ENCODE data around the gene ATP5PO. TPM values are rescaled to one million over a fixed set of nuclear protein-coding genes. Genes with fewer than 3 reads are reported as not detected.

ATP5PO gene
- total RNA-seq, 4 donors from 2014 or later: 115 to 162 (median 139) TPM

GRCh38 chr21:33855190-33855589, 60.4 kb downstream of the ATP5PO start:
- WGBS, 2 donors: 93 to 94% methylated on average over 6 of the region's 6 CpGs
- no peak overlapping the region for H3K4me3 ChIP-seq (ENCODE audit: low read depth, poor library complexity, severe bottlenecking)
- no peak for DNase-seq (ENCODE audit: low spot score in 2 of 2)
- no peak for TF ChIP-seq CTCF (IDR thresholded peaks at IDR 0.05)
- no peak for TF ChIP-seq POLR2A (IDR thresholded peaks at IDR 0.05)
- intact Hi-C loops (cut with DNase I; ENCODE audit: low total_unique reads): no loop called here

GRCh38 chr21:33854604-33855003, 61.0 kb downstream of the ATP5PO start:
- no peak for DNase-seq (ENCODE audit: low spot score in 2 of 2)
- no peak overlapping the region for H3K4me3 ChIP-seq (ENCODE audit: low read depth, poor library complexity, severe bottlenecking)
- no peak for TF ChIP-seq CTCF (IDR thresholded peaks at IDR 0.05)
- no peak for TF ChIP-seq POLR2A (IDR thresholded peaks at IDR 0.05)
- 26 to 27% methylated on average over 5 of the region's 5 CpGs for WGBS, 2 donors
- intact Hi-C loops (cut with DNase I; ENCODE audit: low total_unique reads): no loop called here

Other genes starting within 250 kb of the ATP5PO start
- 10 to 100 TPM; 23.9 to 65.8 (median 31.6) TPM for gene MRPS6, start 157.8 kb upstream of the ATP5PO start, total RNA-seq
- gene SLC5A3, start 157.8 kb upstream of the ATP5PO start, total RNA-seq: 10 to 100 TPM; 12.8 to 33.3 (median 28.6) TPM